Prostate gland (tissue), 2 donors: Measurements from ENCODE around the gene ZNF277.

Experiments used
- CTCF ChIP-seq, 4 experiments: fragments of 200-600 bp in 2 of 4; fragments of 450-650 bp in 2 of 4; sonication (generic) in 2 of 4; IDR thresholded peaks; 1 replicate in 3 of 4; 2 replicates in 1 of 4; pipeline ENCODE4 v1.5.1; 2016 to 2019; ENCODE audit warnings: antibody characterized with exemption in 4 of 4, mild to moderate bottlenecking in 2 of 4, moderate library complexity in 2 of 4
- POLR2A ChIP-seq: fragments of 450-650 bp; IDR thresholded peaks from one replicate; pipeline ENCODE4 v1.6.1; 2016; ENCODE audit warnings: antibody characterized with exemption, mild to moderate bottlenecking
- POLR2AphosphoS5 ChIP-seq: sonication (generic); formaldehyde crosslinking; IDR thresholded peaks from one replicate; pipeline ENCODE4 v1.6.1; 2017; ENCODE audit warnings: antibody characterized with exemption

- TF ChIP-seq CTCF (IDR thresholded peaks at IDR 0.05) = no peak
- TF ChIP-seq POLR2A = no peak
- no peak for TF ChIP-seq POLR2AphosphoS5
Observed at GRCh38 chr7:112225006-112225405, 18.5 kb downstream of the ZNF277 start.
